ENCODE data around the gene NT5DC4.

DNA sequence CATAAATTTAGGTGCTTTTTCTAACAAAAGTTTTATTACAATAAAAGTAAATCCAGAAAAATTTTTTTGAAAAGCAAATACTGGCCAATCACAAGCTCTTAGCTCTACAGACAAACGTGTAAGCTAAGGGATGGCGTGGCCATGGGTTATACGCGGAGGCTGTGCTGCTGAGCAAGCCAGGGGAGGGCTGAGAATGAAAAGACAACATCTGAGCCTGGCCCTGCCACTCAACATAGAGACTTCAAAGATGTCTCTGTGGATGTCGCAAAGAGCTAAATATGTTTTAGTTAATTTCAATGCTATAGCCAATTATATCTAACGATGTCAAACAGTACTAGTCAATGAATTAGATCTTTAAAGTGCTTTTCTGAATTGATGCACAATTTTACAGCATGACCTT, 33.3 kb upstream of the NT5DC4 start:
- TF ChIP-seq, protein P1, sequence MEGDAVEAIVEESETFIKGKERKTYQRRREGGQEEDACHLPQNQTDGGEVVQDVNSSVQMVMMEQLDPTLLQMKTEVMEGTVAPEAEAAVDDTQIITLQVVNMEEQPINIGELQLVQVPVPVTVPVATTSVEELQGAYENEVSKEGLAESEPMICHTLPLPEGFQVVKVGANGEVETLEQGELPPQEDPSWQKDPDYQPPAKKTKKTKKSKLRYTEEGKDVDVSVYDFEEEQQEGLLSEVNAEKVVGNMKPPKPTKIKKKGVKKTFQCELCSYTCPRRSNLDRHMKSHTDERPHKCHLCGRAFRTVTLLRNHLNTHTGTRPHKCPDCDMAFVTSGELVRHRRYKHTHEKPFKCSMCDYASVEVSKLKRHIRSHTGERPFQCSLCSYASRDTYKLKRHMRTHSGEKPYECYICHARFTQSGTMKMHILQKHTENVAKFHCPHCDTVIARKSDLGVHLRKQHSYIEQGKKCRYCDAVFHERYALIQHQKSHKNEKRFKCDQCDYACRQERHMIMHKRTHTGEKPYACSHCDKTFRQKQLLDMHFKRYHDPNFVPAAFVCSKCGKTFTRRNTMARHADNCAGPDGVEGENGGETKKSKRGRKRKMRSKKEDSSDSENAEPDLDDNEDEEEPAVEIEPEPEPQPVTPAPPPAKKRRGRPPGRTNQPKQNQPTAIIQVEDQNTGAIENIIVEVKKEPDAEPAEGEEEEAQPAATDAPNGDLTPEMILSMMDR (IDR thresholded peaks at IDR 0.05): no peak
- no peak for TF ChIP-seq POLR2A (IDR thresholded peaks at IDR 0.05)

Data from uterus (tissue), 2 donors.